MM.1S (cell line): ENCODE data around the gene ITPKA.

Experiments
- CTCF ChIP-seq: fragments of 300-600 bp; sonication (generic); IDR thresholded peaks from 2 replicates; pipeline ENCODE4 v1.5.1; 2016; ENCODE audit warnings: antibody characterized with exemption, low read length, mixed read lengths
- EZH2 ChIP-seq: fragments of 300-600 bp; sonication (generic); optimal IDR thresholded peaks from 2 replicates; pipeline ENCODE3; 2017; ENCODE audit warnings: low read depth, mild to moderate bottlenecking, antibody characterized with exemption, low read length, mixed read lengths
- EZH2phosphoT487 ChIP-seq: fragments of 300-600 bp; sonication (generic); IDR thresholded peaks from 2 replicates; pipeline ENCODE4 v1.6.1; 2018; ENCODE audit warnings: antibody characterized with exemption, low read length

- TF ChIP-seq CTCF (no peak), EZH2 (no peak), EZH2phosphoT487 (no peak)
Measured at GRCh38 chr15:41511899-41512369, 18.3 kb downstream of the ITPKA start.
